Stimulated activated CD4-positive, alpha-beta T cell treated with anti-CD3 and anti-CD28 coated beads, Interleukin-4, amount 100 ng/mL, for 24 hours (primary cell): ENCODE measurements around the gene CA5A.
"Not testable (repeated sequence)": the region's sequence is repeated elsewhere in the genome, so short reads cannot be mapped to it uniquely, and the experiment has no call there.

ENCODE experiments used
- DNase-seq: peaks from one replicate; pipeline ENCODE4 v3.0.0-alpha.2; 2020

CA5A gene

DNA sequence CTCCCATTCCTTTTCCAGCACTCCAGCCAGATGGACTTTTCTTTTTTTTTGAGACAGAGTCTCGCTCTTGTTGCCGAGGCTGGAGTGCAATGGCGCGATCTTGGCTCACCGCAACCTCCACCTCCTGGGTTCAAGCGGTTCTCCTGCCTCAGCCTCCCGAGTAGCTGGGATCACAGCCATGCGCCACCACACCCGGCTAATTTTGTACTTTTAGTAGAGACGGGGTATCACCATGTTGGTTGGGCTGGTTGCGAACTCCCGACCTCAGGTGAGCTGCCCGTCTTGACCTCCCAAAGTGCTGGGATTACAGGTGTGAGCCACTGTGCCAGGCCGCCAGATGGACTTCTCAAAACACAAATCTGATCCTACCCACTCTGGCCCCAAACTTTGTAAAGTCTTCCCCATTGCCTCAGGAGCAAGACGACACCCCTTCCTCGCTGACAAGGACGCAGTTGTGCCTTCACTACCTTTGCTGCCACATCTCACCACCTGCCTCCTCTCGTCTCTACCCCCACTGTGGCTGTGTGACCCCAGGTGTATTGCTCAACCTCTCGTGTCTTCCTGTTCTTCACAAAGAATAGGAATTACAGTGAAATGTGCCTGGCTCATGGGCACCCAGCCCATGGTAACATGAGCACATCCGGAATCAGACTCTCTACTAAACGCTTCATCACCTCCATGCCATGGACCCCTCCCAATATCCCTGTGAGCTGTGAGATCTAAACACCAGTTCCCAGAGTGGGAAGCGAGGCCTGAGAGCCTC is 11.2 kb upstream of the CA5A start:
- no peak for DNase-seq

DNA sequence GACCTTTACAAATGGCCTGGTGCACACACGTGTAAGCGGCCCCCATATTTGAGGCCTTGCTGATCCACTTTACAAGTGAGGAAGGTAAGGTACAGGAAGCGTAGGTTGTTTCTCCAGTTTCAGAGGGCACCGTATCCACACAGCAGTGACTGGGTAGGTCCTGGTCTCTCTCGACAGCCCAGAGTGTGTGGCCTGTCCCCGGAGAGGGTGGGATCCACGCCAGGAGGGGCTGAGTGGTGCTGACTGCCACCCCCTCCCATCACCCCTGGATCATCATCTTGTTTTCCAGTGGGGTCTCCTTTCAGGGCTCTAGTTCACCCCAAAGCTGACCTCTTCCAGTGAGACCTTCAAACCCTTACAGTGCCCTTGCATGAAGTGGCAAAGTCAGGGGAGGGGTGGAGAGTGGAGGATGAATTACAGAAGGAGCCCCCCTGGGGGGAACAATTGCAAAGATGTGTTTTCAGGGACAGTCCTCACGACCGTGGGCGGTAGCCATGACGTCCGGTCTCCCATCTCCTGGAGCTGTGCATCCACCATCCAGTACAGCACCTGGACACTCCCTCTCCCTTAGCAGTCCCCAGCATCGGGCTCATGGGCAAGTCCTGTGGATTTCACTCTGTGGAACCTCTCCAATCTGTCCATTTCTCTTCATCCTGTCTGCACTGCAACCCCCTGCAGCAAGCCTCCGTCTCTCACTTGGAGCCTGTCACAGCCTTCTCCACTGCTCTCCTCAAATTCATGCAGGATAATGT is 10.4 kb upstream of the CA5A start:
- DNase-seq: no peak

GRCh38 chr16:87945351-87946042 is 9.2 kb upstream of the CA5A start:
- DNase-seq: no peak

DNA sequence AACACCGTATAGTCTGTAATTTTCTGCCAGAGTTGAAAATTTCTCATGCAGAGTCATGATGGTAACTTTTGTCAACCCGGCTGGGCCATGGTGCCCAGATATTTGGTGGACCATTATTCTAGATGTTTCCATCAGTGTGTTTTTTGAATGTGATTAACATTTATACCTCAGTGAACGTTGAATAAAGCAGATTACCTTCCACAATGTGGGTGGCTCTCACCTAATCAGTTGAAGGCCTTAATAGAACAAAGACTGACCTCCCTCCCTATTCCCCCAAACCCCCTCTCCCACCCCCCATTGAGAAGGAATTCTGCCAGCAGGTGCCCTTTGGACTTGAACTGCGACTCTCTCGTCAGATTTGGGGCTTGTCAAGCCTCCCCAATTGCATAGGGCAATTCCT is 6.4 kb upstream of the CA5A start:
- DNase-seq: no peak

DNA sequence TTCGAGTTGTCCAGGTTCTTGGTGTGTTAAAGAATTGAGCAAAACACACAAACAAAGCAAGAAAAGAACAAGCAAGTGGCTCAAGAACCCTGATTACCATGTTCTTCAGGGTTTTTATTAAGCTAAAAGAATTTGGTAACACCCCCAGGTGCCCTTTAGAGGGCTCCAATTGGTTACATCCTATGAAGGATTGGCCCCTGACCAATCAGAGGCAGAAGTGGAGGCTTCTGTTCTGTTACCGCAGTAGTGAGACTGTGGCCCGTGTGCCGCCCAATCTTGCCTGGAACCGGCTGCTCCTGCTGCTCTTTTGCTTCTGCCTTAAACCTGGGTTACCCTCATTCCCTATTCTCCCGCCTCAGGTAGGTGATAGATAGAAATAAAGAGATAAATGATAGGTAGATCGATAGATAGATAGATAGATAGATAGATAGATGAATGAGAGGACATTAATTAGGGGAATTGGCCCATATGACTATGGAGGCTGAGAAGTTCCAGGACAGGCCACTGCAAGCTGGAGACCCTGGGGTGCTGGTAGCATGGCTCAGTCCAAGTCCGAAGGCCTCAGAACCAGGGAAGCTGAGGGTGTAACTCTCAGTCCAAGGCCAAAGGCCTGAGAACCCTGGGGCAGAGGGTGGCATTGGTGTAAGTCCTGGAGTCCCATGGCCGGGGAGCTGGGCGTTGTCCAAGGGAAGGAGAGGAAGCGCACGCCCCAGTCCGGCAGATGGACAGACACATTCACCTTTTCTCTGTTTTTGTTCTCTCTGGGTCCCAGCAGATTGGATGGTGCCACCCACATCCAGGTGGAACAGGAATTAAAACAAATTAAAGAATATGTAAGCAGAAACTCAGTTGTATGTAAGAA is 3.5 kb upstream of the CA5A start:
- DNase-seq: no peak

- no peak for DNase-seq
Measured at GRCh38 chr16:87938412-87938949, 2.2 kb upstream of the CA5A start.

DNA sequence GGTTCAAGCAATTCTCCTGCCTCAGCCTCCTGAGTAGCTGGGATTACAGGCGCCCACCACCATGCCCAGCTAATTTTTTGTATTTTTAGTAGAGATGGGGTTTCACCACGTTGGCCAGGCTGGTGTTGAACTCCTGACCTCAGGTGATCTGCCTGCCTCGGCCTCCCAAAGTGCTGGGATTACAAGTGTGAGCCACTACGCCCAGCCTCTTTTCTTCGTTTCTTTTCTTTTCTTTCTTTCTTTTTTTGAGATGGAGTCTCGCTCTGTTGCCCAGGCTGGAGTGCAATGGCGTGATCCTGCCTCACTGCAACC is 858 bp upstream of the CA5A start:
- not testable (repeated sequence) for DNase-seq

DNA sequence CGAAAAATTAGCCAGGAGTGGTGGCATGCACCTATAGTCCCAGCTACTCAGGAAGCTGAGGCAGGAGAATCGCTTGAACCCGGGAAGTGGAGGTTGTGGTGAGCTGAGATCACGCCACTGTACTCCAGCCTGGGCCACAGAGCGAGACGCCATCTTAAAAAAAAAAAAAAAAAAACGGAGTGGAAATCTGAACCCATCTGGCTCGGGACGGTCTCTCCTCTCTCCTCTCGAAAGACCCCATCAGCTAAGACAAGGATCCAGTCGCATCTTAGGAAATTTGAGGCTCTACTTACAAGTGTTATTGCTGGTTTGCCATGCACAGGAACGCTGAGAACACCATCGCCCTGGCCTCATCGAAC is 334 bp downstream of the CA5A start:
- not testable (repeated sequence) for DNase-seq

- DNase-seq: not testable (repeated sequence)
Measured at GRCh38 chr16:87934752-87935425, 1.4 kb downstream of the CA5A start.

DNA sequence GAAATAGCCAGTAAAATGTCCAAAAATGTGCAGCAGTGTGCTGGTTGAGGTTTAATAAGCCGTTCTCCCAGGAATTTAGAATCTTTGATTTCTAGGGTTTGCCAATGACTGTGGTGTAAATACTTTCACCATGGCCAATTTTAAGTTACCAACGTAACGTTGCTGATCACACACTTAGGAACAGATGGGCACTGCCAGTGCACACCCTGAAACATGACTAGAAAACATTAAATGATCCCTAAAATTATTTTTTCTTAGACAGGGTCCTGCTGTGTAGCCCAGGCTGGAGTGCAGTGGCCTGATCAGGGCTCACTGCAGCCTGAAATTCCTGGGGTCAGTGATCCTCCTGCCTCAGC is 3.2 kb downstream of the CA5A start:
- DNase-seq: no peak

DNA sequence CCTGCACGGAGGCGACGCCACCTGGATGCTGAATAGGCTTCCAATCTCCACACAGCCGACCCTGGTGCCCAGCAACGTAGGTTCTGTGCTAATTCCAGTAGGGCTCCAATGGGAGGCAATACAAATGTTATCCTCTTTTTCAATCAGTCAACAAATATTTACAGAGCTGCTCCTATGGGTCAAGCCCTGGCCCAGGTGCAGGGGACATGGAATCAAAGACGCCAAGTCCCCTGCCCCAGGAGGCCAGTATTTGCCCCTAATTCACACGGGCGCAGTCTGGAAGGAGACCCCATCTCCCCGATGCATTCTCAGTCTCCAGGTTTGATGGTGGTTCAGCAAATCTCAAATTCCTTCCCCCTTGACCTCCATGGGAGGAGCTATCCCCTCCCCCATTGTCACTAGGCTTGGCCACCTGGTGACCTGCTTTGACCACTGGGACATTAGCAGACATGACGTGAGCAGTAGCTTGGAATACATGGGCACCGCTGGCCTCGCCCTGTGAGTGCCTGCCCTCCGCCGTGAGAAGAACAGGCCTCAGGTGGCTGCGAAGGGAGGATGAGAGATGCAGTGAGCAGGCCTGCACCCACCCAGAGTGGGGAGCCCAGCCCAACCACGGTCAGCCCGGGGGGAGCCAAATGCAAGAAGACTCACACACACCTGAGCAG is 3.7 kb downstream of the CA5A start:
- not testable (repeated sequence) for DNase-seq

- peak; percentile 26 for DNase-seq
Measured at GRCh38 chr16:87931504-87931903, 4.8 kb downstream of the CA5A start.

DNA sequence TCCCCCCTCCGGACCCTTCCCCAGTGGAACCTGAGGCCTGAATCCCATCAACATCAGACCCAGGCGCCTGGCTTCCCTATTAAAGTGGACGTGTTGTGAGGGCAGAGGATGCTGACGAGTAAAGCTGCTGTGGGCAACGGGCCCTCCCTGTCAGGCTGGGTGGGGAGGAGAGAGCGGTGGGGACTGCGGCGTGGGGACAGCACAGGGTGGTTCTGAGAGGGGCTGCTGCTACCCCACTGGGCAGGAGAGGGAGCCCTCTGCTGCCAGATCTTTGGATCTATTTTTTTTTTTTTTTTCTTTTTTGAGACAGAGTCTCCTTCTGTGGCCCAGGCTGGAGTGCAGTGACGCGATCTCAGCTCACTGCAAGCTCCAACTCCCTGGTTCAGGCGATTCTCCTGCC is 5.9 kb downstream of the CA5A start:
- no peak for DNase-seq

DNA sequence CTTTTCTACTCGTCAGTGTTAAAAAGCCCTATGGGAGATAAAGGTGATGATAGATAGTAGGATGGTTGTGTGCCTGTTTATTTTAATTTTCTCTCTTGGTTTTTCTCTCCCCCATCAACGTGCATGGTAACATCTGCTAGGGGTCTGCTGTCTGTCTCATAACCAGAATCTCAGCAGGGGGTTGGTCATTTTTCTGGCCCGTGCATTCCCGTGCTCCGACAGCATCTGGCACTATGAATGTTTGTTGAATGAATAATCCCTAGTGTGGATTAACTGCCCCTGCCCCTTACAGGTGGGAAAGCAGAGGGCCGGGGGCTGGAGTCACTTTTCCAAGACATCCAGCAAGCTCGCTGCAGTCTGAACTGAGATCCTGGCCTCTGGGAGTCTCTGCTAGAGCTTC is 6.3 kb downstream of the CA5A start:
- DNase-seq: no peak

DNA sequence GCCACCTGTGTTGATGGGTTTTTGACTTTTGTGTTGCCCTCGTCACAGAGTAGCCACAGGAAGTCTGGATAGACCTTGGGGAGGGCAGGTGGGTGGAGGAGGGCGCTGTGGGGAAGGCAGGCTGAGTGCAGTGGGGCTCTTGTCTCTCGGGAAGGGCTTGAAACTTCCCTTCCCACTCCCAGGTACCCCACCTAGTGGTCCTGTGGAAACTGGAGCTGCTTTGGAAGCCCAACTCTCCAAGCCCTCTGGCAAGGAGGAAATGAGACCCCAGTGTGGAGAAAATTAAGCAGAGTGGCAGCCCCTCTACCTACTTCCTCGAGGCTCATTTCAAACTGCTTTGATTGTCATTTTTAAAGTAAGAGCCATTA is 9.2 kb downstream of the CA5A start:
- DNase-seq: no peak

DNA sequence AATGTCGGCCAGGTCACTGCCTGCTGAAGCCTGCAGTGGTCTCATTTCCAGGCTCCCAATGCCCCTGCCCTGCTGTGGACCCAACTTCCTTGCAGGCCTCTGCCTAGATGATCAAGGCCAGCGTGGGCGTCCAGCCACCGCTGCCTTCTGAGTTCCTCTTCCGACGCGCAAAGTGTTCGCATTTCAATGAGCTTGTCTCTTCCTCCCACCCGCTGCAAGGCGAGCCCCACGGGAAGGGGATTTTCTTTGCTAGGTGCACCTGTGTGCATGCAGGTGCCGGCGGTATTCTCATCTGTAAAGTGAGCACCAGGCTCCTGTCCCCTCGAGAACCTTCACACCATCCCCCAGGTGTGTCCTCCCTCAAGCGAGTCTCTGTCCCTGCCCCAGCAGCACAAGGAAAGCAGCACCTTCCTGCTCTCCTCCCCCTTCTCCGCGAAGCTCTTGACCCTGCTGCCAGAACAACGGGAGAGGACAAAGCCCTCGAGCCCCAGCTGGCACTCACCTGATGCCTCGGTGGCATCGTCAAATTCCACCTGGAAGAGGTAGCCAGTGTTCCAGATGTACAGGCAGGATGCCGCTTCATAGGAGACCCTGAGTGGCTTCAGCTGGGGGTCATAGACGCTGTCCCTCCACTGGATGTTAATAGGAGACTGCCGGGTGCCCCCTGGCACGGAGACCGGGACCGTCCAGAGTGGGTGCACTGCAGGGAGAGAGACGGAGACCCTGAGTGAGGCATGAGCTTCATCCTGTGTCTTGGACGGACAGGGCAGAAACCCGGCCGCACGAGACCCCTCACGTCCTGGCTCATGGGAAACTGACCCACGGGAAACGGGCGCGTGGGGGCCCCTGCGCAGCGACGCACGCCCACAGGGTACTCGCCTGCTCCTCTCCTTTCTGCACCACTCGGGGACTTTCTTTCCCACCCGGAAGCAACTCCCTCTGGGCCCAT is 9.8 kb downstream of the CA5A start:
- DNase-seq: peak; percentile 24

DNA sequence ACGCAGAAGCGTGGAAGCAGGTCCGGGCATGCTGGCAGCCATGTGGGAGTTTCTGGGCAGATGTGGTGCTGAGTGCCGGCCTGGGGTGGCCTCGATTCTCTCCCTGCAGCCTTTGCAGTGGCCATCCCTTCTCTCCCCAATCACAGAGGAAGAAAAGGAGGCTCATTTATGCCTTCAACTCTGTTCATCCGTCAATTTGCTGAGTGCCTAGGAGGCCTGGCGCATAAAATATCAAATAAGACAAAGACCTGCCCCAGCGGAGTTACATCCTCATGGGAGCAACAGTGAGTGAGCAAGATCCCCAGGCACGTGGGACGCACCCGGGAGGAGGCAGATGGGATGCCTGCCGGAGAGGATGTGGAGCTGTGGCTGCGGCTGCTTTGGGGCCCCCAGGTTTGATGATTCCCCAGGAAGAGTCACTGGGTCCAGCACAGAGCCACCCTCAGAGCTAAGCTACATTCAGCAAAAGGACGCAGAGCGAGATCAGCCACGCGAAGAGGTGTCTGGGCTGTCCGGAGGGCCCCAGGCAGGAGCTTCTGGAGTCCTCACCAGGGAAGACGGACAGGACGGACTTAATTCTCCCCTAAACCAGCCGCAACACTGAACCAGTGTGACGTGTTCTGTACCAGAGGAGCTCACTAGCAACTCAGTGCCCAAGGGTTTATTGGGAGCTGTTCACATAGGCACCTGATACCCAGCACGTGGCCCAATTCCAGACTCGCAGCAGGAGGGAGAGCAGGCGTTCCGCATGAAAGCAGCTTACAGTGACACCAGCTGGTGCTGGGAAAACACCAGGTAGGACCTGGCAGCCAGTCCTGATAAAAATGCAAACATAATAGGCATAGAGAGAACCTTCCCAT is 11.3 kb downstream of the CA5A start:
- DNase-seq: no peak

DNA sequence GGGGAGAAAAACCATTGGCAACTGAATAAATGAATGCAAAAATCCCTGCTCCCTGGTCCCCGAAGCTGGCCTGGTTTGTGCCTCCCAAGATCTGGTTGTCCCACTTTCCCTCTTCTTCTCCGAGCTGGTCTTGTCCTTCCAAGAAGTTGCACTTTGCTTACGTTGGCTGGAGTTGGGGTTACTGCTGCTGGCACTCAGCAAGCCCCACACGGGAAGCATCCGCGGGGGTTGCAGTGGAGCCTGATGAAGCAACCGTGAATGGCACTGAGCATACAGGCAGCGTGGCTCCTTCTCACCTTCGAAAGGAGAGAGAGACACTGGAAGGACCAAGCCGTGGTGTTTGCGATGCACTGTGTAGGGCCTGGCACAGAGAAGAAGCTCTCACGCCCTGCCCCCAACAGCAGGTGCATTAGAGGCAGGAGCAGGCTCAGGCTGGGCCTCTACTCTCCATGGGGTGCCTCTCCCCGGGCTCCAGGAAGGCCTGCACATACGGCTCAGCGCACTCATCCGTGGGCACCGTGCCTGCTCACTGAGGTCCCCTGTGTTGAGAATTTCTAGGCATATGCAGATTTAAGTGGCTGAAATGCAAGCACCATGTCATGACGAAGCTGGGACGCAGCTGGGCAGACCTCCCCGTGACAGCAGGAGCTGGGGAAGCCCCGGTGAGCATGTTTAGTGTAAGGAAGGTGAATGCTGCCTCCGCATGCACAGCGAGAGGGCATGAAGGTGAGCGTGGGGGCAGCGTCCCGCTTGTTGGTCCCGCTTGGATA is 12.1 kb downstream of the CA5A start:
- no peak for DNase-seq
